K562 (cell line): ENCODE data around the gene CASP2. TPM values are rescaled to one million over a fixed set of nuclear protein-coding genes. Genes with fewer than 3 reads are reported as not detected.
A peak's percentile ranks its signal among the peaks of the same experiment; 100 is the strongest.

Experiments
- CXXC5 ChIP-seq: fragments of 250-450 bp; sonication (Bioruptor Pico); IDR thresholded peaks from 2 replicates; pipeline ENCODE4 v1.8.0; 2022; ENCODE audit warnings: inconsistent platforms, mild to moderate bottlenecking, moderate library complexity
- NCOR1 ChIP-seq: fragments of 450-650 bp; IDR thresholded peaks from 2 replicates; pipeline ENCODE4 v1.6.1; 2016; ENCODE audit warnings: mild to moderate bottlenecking, moderate library complexity
- NFE2L1 ChIP-seq: fragments of 450-650 bp; IDR thresholded peaks from 2 replicates; pipeline ENCODE4 v1.6.1; 2016; ENCODE audit warnings: missing genetic modification characterization, low read depth, mild to moderate bottlenecking, missing compliant biosample characterization, moderate library complexity, borderline replicate concordance
- OTX1 ChIP-seq: fragments of 450-650 bp; formaldehyde crosslinking; IDR thresholded peaks from 2 replicates; pipeline ENCODE4 v1.4.0; 2022; ENCODE audit warnings: mild to moderate bottlenecking
- PHF21A ChIP-seq: fragments of 450-650 bp; IDR thresholded peaks from 2 replicates; pipeline ENCODE4 v1.6.1; 2017; ENCODE audit warnings: low read depth, borderline replicate concordance
- POLR3G ChIP-seq: IDR thresholded peaks from 2 replicates; pipeline ENCODE4 v1.6.1; 2011; ENCODE audit not compliant: insufficient read length, insufficient replicate concordance; ENCODE audit errors: extremely low read depth
- PTBP1 ChIP-seq: fragments of 200-400 bp; formaldehyde crosslinking; IDR thresholded peaks from 2 replicates; pipeline ENCODE4 v1.6.1; 2017; ENCODE audit warnings: low read depth, low read length
- SMAD3 ChIP-seq: fragments of 450-650 bp; formaldehyde crosslinking; conservative IDR thresholded peaks from 2 replicates; pipeline ENCODE4 v1.4.0; 2020; ENCODE audit warnings: mild to moderate bottlenecking
- TRIM28 ChIP-seq: fragments of 450-650 bp; IDR thresholded peaks from 2 replicates; pipeline ENCODE4 v1.6.1; 2017
- polyA plus RNA-seq, 8 experiments: library from polyadenylated mRNA; depleted of rRNA in 4 of 8; stranded (reverse) in 5 of 8; unstranded in 3 of 8; fragments of >200 nt; fragmentation: Nextera tagmentation in 2 of 8; fragmentation: Illumina TruSeq in 1 of 8; extraction: Ambion mirVana in 2 of 8; extraction: Trizol in 1 of 8; gene quantifications; 2 replicates each; pipeline versions ENCODE4 v1.2.1 to v1.2.3, GENCODE V29; 2011 to 2014; ENCODE audit warnings: inconsistent platforms in 1 of 8, missing spikeins in 1 of 8
- total RNA-seq, 7 experiments: library from RNA; depleted of rRNA in 6 of 7; stranded (reverse); fragments of >200 nt in 6 of 7; fragmentation: Illumina TruSeq in 2 of 7; extraction: Trizol in 2 of 7; gene quantifications; 2 replicates each; pipeline versions ENCODE4 v1.2.1 to v1.2.3, GENCODE V29; 2011 to 2021; ENCODE audit warnings: low replicate concordance in 1 of 7
- TF ChIP-seq, protein P1 (sequence below): sonication (generic); formaldehyde crosslinking; IDR thresholded peaks from 2 replicates; pipeline ENCODE4 v1.8.1; 2022; ENCODE audit warnings: missing genetic modification reagents
- TF ChIP-seq, protein P2 (sequence below): fragments of 450-650 bp; conservative IDR thresholded peaks from 2 replicates; pipeline ENCODE4 v1.6.1; 2016; ENCODE audit warnings: missing genetic modification characterization, low read depth, mild to moderate bottlenecking, missing compliant biosample characterization, moderate library complexity
- TF ChIP-seq, protein P3 (sequence below): sonication (generic); formaldehyde crosslinking; IDR thresholded peaks from 2 replicates; pipeline ENCODE4 v1.8.0; 2022; ENCODE audit warnings: mild to moderate bottlenecking, missing genetic modification reagents
- TF ChIP-seq, protein P4 (sequence below): fragments of 450-650 bp; IDR thresholded peaks from 2 replicates; pipeline ENCODE4 v1.6.1; 2016; ENCODE audit warnings: missing biosample characterization, missing genetic modification characterization
- TF ChIP-seq, protein P5 (sequence below): fragments of 250-450 bp; sonication (Bioruptor Pico); IDR thresholded peaks from 2 replicates; pipeline ENCODE4 v1.8.0; 2021; ENCODE audit warnings: mild to moderate bottlenecking, moderate library complexity
- TF ChIP-seq, protein P6 (sequence below): fragments of 250-450 bp; sonication (Bioruptor Pico); IDR thresholded peaks from 2 replicates; pipeline ENCODE4 v1.6.1; 2021; ENCODE audit warnings: mild to moderate bottlenecking

The CASP2 gene
- total and polyA plus RNA-seq, 9 of the 15 experiments (the other 6 are each of a cell fraction or from before 2014, with no cell fraction given) = 18.8 to 64.9 (median 24.1) TPM

DNA sequence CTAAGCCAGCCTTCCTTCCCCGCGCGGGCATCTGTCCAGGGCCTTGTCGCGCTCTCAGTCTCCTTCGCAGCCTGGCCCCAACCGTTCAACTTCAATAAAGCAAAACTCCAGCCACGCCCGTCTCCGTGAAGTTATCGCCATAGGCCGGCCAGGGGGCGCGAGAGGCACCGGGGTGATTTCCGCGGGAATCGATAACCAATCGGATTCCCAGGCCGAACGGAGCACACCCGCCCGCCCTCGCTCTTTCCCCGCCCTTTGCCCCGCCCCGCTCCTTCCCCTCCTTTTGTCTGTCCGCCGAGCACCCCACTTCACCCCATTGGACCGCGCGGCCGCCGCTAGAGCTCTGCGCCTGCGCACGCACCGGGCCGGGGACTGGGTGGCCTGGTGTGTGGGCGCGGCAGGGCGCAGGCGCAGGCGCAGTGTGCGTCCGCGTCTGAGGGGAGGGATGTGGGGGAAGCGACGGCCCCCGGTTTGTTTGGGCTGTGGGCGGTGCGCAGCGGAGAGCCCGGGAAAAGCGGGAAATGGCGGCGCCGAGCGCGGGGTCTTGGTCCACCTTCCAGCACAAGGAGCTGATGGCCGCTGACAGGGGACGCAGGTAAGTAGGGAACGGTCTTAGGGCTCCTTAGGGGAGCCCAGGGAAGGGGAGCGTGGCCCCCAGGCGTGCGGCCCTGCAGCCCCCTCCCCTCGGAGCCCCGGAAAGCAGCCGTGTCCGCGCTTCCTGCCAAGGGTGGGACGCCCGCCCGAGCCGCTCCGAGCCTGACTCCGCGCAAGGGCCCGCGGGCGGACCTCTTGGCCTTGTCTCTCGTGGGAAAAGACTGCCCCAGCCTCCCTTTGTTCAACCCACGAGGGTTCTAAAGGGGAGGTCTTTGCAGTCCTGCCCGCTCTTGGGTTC is at the start of gene CASP2 (continued):
- TF ChIP-seq, protein P1, sequence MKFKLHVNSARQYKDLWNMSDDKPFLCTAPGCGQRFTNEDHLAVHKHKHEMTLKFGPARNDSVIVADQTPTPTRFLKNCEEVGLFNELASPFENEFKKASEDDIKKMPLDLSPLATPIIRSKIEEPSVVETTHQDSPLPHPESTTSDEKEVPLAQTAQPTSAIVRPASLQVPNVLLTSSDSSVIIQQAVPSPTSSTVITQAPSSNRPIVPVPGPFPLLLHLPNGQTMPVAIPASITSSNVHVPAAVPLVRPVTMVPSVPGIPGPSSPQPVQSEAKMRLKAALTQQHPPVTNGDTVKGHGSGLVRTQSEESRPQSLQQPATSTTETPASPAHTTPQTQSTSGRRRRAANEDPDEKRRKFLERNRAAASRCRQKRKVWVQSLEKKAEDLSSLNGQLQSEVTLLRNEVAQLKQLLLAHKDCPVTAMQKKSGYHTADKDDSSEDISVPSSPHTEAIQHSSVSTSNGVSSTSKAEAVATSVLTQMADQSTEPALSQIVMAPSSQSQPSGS (CRISPR knock-in tag) = no peak
- TF ChIP-seq, protein P2, sequence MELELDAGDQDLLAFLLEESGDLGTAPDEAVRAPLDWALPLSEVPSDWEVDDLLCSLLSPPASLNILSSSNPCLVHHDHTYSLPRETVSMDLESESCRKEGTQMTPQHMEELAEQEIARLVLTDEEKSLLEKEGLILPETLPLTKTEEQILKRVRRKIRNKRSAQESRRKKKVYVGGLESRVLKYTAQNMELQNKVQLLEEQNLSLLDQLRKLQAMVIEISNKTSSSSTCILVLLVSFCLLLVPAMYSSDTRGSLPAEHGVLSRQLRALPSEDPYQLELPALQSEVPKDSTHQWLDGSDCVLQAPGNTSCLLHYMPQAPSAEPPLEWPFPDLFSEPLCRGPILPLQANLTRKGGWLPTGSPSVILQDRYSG (tag) = peak; percentile 74; the same call in 1 of the 2 replicates
- TF ChIP-seq POLR3G (no peak), SMAD3 (CRISPR knock-in tag) (peak; percentile 74; the same call in 1 of the 2 replicates), PTBP1 (no peak), NFE2L1 (tag) (no peak), CXXC5 (CRISPR knock-in tag) (peak; percentile 95), NCOR1 (no peak), TRIM28 (peak; percentile 12; the same call in 1 of the 2 replicates), PHF21A (peak; percentile 57; the same call in 1 of the 2 replicates), OTX1 (CRISPR knock-in tag) (no peak)
- TF ChIP-seq, protein P3, sequence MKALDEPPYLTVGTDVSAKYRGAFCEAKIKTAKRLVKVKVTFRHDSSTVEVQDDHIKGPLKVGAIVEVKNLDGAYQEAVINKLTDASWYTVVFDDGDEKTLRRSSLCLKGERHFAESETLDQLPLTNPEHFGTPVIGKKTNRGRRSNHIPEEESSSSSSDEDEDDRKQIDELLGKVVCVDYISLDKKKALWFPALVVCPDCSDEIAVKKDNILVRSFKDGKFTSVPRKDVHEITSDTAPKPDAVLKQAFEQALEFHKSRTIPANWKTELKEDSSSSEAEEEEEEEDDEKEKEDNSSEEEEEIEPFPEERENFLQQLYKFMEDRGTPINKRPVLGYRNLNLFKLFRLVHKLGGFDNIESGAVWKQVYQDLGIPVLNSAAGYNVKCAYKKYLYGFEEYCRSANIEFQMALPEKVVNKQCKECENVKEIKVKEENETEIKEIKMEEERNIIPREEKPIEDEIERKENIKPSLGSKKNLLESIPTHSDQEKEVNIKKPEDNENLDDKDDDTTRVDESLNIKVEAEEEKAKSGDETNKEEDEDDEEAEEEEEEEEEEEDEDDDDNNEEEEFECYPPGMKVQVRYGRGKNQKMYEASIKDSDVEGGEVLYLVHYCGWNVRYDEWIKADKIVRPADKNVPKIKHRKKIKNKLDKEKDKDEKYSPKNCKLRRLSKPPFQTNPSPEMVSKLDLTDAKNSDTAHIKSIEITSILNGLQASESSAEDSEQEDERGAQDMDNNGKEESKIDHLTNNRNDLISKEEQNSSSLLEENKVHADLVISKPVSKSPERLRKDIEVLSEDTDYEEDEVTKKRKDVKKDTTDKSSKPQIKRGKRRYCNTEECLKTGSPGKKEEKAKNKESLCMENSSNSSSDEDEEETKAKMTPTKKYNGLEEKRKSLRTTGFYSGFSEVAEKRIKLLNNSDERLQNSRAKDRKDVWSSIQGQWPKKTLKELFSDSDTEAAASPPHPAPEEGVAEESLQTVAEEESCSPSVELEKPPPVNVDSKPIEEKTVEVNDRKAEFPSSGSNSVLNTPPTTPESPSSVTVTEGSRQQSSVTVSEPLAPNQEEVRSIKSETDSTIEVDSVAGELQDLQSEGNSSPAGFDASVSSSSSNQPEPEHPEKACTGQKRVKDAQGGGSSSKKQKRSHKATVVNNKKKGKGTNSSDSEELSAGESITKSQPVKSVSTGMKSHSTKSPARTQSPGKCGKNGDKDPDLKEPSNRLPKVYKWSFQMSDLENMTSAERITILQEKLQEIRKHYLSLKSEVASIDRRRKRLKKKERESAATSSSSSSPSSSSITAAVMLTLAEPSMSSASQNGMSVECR (CRISPR knock-in tag) = peak; percentile 79
- TF ChIP-seq, protein P4, sequence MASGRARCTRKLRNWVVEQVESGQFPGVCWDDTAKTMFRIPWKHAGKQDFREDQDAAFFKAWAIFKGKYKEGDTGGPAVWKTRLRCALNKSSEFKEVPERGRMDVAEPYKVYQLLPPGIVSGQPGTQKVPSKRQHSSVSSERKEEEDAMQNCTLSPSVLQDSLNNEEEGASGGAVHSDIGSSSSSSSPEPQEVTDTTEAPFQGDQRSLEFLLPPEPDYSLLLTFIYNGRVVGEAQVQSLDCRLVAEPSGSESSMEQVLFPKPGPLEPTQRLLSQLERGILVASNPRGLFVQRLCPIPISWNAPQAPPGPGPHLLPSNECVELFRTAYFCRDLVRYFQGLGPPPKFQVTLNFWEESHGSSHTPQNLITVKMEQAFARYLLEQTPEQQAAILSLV (tag) = no peak
- TF ChIP-seq, protein P5, sequence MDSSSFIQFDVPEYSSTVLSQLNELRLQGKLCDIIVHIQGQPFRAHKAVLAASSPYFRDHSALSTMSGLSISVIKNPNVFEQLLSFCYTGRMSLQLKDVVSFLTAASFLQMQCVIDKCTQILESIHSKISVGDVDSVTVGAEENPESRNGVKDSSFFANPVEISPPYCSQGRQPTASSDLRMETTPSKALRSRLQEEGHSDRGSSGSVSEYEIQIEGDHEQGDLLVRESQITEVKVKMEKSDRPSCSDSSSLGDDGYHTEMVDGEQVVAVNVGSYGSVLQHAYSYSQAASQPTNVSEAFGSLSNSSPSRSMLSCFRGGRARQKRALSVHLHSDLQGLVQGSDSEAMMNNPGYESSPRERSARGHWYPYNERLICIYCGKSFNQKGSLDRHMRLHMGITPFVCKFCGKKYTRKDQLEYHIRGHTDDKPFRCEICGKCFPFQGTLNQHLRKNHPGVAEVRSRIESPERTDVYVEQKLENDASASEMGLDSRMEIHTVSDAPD (CRISPR knock-in tag) = no peak
- TF ChIP-seq, protein P6, sequence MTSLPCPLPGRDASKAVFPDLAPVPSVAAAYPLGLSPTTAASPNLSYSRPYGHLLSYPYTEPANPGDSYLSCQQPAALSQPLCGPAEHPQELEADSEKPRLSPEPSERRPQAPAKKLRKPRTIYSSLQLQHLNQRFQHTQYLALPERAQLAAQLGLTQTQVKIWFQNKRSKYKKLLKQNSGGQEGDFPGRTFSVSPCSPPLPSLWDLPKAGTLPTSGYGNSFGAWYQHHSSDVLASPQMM (CRISPR knock-in tag) = no peak
